HCT116 (cell line): ENCODE results near the gene C14orf180. TPM values are rescaled to one million over a fixed set of nuclear protein-coding genes. Genes with fewer than 3 reads are reported as not detected.

Experiments used
- ATAC-seq: fragments of 200-7000 bp; cut with Tn5 transposase; 2 replicates; pipeline ENCODE4 v1.9.1; 2020; ENCODE audit warnings: mild to moderate bottlenecking, moderate library complexity
- BruUV-seq: library from RNA; stranded (reverse); fragments of 400-500 nt; replicated peaks from 2 replicates; lab custom pipeline; 2021; lab: Mats Ljungman, UMichigan
- CTCF ChIA-PET: fragments of 300-600 bp; sonication (Branson Sonifier 250); formaldehyde crosslinking; loops from one replicate; lab custom pipeline; 2021; ENCODE audit warnings: antibody characterized with exemption; lab: Charles Lee
- POLR2A ChIA-PET: fragments of 300-600, 350-600 bp; sonication (Branson Sonifier 250); formaldehyde crosslinking; loops from one replicate; lab custom pipeline; 2021; ENCODE audit warnings: antibody characterized with exemption; lab: Charles Lee
- RAD21 ChIA-PET, 2 experiments: fragments of 300-600 bp; sonication (Branson Sonifier 250); formaldehyde crosslinking; loops; one replicate each; lab custom pipeline; 2023; ENCODE audit warnings: low total read pairs in 2 of 2; ENCODE audit not compliant: uncharacterized antibody in 2 of 2, unreplicated experiment in 2 of 2, low non-redundant PET in 1 of 2; lab: Charles Lee
- DNase-seq: peaks from one replicate; pipeline ENCODE4 v3.0.0-alpha.2; 2010; ENCODE audit warnings: low read depth, low spot score
- H2AFZ ChIP-seq: fragments of 200-600 bp; shearing (Covaris generic), sonication (generic); 2 replicates; pipeline ENCODE4 v1.6.1; 2017; ENCODE audit warnings: low read depth, mixed run types, mixed read lengths, antibody characterized with exemption, low read length; ENCODE audit not compliant: poor library complexity, severe bottlenecking
- H3K27ac ChIP-seq: 2 replicates; pipeline ENCODE4 v1.5.1; 2012; ENCODE audit warnings: low read depth, low read length
- H3K27me3 ChIP-seq: fragments of 200-600 bp; sonication (generic); 2 replicates; pipeline ENCODE4 v1.6.1; 2016; ENCODE audit warnings: mixed run types, low read length, mixed read lengths; ENCODE audit not compliant: insufficient read depth
- H3K36me3 ChIP-seq, 2 experiments: fragments of 200-500 bp in 1 of 2; fragments of 200-600 bp in 1 of 2; sonication (Bioruptor generic) in 1 of 2; sonication (generic) in 1 of 2; 2 replicates each; pipeline versions ENCODE4 v1.5.1 to v1.6.1; 2014 to 2016; ENCODE audit warnings: low read length in 2 of 2, inconsistent platforms in 1 of 2, mixed read lengths in 1 of 2, mixed run types in 1 of 2; ENCODE audit not compliant: insufficient read depth in 2 of 2, control insufficient read depth in 1 of 2
- H3K4me1 ChIP-seq, 2 experiments: fragments of 200-600 bp in 1 of 2; sonication (generic) in 1 of 2; 2 replicates each; pipeline versions ENCODE4 v1.5.1 to v1.6.1; 2012 to 2017; ENCODE audit warnings: low read length in 2 of 2, inconsistent platforms in 1 of 2, mild to moderate bottlenecking in 1 of 2, mixed read lengths in 1 of 2, mixed run types in 1 of 2, moderate library complexity in 1 of 2; ENCODE audit not compliant: insufficient read depth in 2 of 2, control insufficient read depth in 1 of 2
- H3K4me2 ChIP-seq: fragments of 200-600 bp; sonication (generic); 2 replicates; pipeline ENCODE4 v1.6.1; 2017; ENCODE audit warnings: mixed run types, low read length, mixed read lengths
- H3K4me3 ChIP-seq, 2 experiments: fragments of 200-600 bp in 1 of 2; sonication (generic) in 1 of 2; replicated peaks in 1 of 2; 2 replicates each; pipeline ENCODE4 v1.5.1; 2011 to 2016; ENCODE audit warnings: low read length in 2 of 2, control low read depth in 1 of 2, low read depth in 1 of 2, mild to moderate bottlenecking in 1 of 2, mixed read lengths in 1 of 2, mixed run types in 1 of 2
- H3K79me2 ChIP-seq: fragments of 200-600 bp; sonication (generic); 2 replicates; pipeline ENCODE4 v1.6.1; 2017; ENCODE audit warnings: mild to moderate bottlenecking, mixed run types, low read length, moderate library complexity, mixed read lengths; ENCODE audit not compliant: insufficient read depth
- H3K9ac ChIP-seq: fragments of 200-600 bp; sonication (generic); 2 replicates; pipeline ENCODE4 v1.6.1; 2016; ENCODE audit warnings: low read length, mixed read lengths
- H3K9me2 ChIP-seq: fragments of 200-600 bp; sonication (generic), shearing (Covaris generic); 2 replicates; pipeline ENCODE4 v1.6.1; 2017; ENCODE audit warnings: mixed run types, mild to moderate bottlenecking, moderate library complexity; ENCODE audit not compliant: insufficient read depth
- H3K9me3 ChIP-seq, 2 experiments: fragments of 200-500 bp in 1 of 2; fragments of 200-600 bp in 1 of 2; sonication (Bioruptor generic) in 1 of 2; sonication (generic) in 1 of 2; 2 replicates each; pipeline ENCODE4 v1.6.1; 2014 to 2017; ENCODE audit warnings: low read length in 2 of 2, mixed read lengths in 2 of 2, inconsistent platforms in 1 of 2, low read depth in 1 of 2, mild to moderate bottlenecking in 1 of 2, mixed run types in 1 of 2, moderate library complexity in 1 of 2; ENCODE audit not compliant: control insufficient read depth in 1 of 2, insufficient read depth in 1 of 2
- H4K20me1 ChIP-seq: fragments of 200-600 bp; sonication (generic), shearing (Covaris generic); 2 replicates; pipeline ENCODE4 v1.6.1; 2017; ENCODE audit warnings: mixed run types, mild to moderate bottlenecking, moderate library complexity; ENCODE audit not compliant: insufficient read depth
- CBX3 ChIP-seq: IDR thresholded peaks from 2 replicates; pipeline ENCODE4 v1.6.1; 2012; ENCODE audit warnings: low read depth
- CTCF ChIP-seq, 3 experiments: fragments of 200-600 bp in 1 of 3; sonication (generic) in 1 of 3; IDR thresholded peaks in 2 of 3; conservative IDR thresholded peaks in 1 of 3; 2 replicates each; pipeline ENCODE4 v1.5.1; 2012 to 2017; ENCODE audit warnings: low read depth in 2 of 3, low read length in 2 of 3, antibody characterized with exemption in 1 of 3, borderline replicate concordance in 1 of 3, control low read depth in 1 of 3, mild to moderate bottlenecking in 1 of 3, mixed read lengths in 1 of 3, mixed run types in 1 of 3, moderate library complexity in 1 of 3; ENCODE audit not compliant: insufficient read depth in 1 of 3
- EGR1 ChIP-seq: IDR thresholded peaks from 2 replicates; pipeline ENCODE4 v1.6.1; 2012; ENCODE audit warnings: low read depth
- ELF1 ChIP-seq: IDR thresholded peaks from 2 replicates; pipeline ENCODE4 v1.6.1; 2012; ENCODE audit warnings: low read depth, borderline replicate concordance
- EZH2 ChIP-seq: fragments of 200-600 bp; sonication (generic); IDR thresholded peaks from 2 replicates; pipeline ENCODE4 v1.6.1; 2017; ENCODE audit warnings: antibody characterized with exemption, mixed run types
- EZH2phosphoT487 ChIP-seq: fragments of 200-600 bp; IDR thresholded peaks from 2 replicates; pipeline ENCODE4 v1.6.1; 2018; ENCODE audit warnings: antibody characterized with exemption, borderline replicate concordance
- JUND ChIP-seq: IDR thresholded peaks from 2 replicates; pipeline ENCODE4 v1.6.1; 2012
- POLR2A ChIP-seq: IDR thresholded peaks from 2 replicates; pipeline ENCODE4 v1.7.0; 2011; ENCODE audit warnings: borderline replicate concordance; ENCODE audit not compliant: insufficient read depth, insufficient read length; ENCODE audit errors: extremely low read depth
- SIN3A ChIP-seq: IDR thresholded peaks from 2 replicates; pipeline ENCODE4 v1.6.1; 2012; ENCODE audit warnings: low read depth
- SP1 ChIP-seq: IDR thresholded peaks from 2 replicates; pipeline ENCODE4 v1.6.1; 2012; ENCODE audit warnings: low read depth
- YY1 ChIP-seq: IDR thresholded peaks from 2 replicates; pipeline ENCODE4 v1.6.1; 2011; ENCODE audit warnings: low read length, low read depth, moderate library complexity, mild to moderate bottlenecking; ENCODE audit not compliant: insufficient replicate concordance; ENCODE audit errors: extremely low read depth
- ZFX ChIP-seq: fragments of 450-650 bp; IDR thresholded peaks from 2 replicates; pipeline ENCODE4 v1.6.1; 2017
- ZNF274 ChIP-seq: fragments of 200-500 bp; sonication (Bioruptor generic); IDR thresholded peaks from 2 replicates; pipeline ENCODE4 v1.6.1; 2014; ENCODE audit warnings: mild to moderate bottlenecking, low read depth, low read length, inconsistent platforms
- intact Hi-C: fragments of 100-400 bp; cut with micrococcal nuclease; formaldehyde crosslinking; loops from 2 replicates; pipeline ENCODE4 v1.10.0; 2022
- total RNA-seq: library from RNA; stranded (reverse); gene quantifications from one replicate; pipeline ENCODE4 v1.2.1, GENCODE V29; 2021; ENCODE audit not compliant: unreplicated experiment
- TF ChIP-seq, protein P1 (sequence below): IDR thresholded peaks from 2 replicates; pipeline ENCODE4 v1.6.1; 2012; ENCODE audit warnings: low read depth
- TF ChIP-seq, protein P2 (sequence below): IDR thresholded peaks from 2 replicates; pipeline ENCODE4 v1.6.1; 2012

C14orf180 gene
- total RNA-seq, 1 experiment from 2014 or later: not detected

DNA sequence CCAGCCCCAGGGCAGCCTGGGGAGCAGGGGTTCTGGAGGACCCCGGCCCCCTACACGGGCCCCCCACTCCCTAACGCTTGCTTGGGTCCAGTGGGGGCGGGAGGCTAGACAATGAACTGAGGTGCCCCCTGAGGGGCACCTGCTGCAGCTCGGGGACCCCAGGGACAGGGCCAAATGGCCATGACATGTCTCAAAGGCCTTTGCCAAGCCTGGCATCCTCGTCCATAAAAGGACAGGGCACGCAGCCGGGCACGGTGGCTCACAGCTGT, 11.7 kb upstream of the C14orf180 start:
- intact Hi-C loops: no loop called here
- no peak overlapping the region for H2AFZ ChIP-seq
- CTCF ChIA-PET: no interaction called here
- DNase-seq: no peak
- no peaks in the 10 kb centered on the region for H3K36me3 ChIP-seq
- RAD21 ChIA-PET: no interaction called here
- no peaks in the 10 kb centered on the region for H3K27me3 ChIP-seq
- H3K79me2 ChIP-seq: no peaks in the 10 kb centered on the region
- H4K20me1 ChIP-seq: no peaks in the 10 kb centered on the region
- no peaks in the 10 kb centered on the region for H3K9me3 ChIP-seq
- peaks cover 0 to 9% of the 10 kb centered on the region in 2 experiments; a peak in 2 of 4 replicates for H3K4me1 ChIP-seq
- POLR2A ChIA-PET: no interaction called here
- no peaks in the 10 kb centered on the region for H3K9me2 ChIP-seq
- TF ChIP-seq JUND: no peak
- TF ChIP-seq EZH2phosphoT487: no peak
- TF ChIP-seq CBX3: no peak
- TF ChIP-seq ZFX: no peak
- no peak for TF ChIP-seq POLR2A
- TF ChIP-seq, protein P1, sequence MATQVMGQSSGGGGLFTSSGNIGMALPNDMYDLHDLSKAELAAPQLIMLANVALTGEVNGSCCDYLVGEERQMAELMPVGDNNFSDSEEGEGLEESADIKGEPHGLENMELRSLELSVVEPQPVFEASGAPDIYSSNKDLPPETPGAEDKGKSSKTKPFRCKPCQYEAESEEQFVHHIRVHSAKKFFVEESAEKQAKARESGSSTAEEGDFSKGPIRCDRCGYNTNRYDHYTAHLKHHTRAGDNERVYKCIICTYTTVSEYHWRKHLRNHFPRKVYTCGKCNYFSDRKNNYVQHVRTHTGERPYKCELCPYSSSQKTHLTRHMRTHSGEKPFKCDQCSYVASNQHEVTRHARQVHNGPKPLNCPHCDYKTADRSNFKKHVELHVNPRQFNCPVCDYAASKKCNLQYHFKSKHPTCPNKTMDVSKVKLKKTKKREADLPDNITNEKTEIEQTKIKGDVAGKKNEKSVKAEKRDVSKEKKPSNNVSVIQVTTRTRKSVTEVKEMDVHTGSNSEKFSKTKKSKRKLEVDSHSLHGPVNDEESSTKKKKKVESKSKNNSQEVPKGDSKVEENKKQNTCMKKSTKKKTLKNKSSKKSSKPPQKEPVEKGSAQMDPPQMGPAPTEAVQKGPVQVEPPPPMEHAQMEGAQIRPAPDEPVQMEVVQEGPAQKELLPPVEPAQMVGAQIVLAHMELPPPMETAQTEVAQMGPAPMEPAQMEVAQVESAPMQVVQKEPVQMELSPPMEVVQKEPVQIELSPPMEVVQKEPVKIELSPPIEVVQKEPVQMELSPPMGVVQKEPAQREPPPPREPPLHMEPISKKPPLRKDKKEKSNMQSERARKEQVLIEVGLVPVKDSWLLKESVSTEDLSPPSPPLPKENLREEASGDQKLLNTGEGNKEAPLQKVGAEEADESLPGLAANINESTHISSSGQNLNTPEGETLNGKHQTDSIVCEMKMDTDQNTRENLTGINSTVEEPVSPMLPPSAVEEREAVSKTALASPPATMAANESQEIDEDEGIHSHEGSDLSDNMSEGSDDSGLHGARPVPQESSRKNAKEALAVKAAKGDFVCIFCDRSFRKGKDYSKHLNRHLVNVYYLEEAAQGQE: no peak
- TF ChIP-seq, protein P2, sequence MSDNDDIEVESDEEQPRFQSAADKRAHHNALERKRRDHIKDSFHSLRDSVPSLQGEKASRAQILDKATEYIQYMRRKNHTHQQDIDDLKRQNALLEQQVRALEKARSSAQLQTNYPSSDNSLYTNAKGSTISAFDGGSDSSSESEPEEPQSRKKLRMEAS: no peak
- TF ChIP-seq EGR1: no peak
- TF ChIP-seq ELF1: no peak
- no peak for TF ChIP-seq SIN3A
- no peak for TF ChIP-seq ZNF274
- TF ChIP-seq SP1: no peak
- no peak for TF ChIP-seq CTCF (IDR thresholded peaks at IDR 0.05 in 2 of 3, conservative IDR thresholded peaks at IDR 0.05 in 1 of 3; ENCODE audit: borderline replicate concordance in 1 of 3, insufficient read depth in 1 of 3, low read depth in 2 of 3, low read length in 2 of 3)
- no peak for TF ChIP-seq YY1
- no peak for TF ChIP-seq EZH2
- no peak for ATAC-seq
- H3K4me2 ChIP-seq: no peak overlapping the region
- H3K9ac ChIP-seq: no peak overlapping the region
- H3K27ac ChIP-seq: no peak overlapping the region
- BruUV-seq: no TSS peak
- no peak overlapping the region for H3K4me3 ChIP-seq
